ENCODE measurements around the gene RFNG. TPM values are rescaled to one million over a fixed set of nuclear protein-coding genes. Genes with fewer than 3 reads are reported as not detected.

The RFNG gene
- total RNA-seq, 1 donor from 2014 or later: 40.2 TPM

DNA sequence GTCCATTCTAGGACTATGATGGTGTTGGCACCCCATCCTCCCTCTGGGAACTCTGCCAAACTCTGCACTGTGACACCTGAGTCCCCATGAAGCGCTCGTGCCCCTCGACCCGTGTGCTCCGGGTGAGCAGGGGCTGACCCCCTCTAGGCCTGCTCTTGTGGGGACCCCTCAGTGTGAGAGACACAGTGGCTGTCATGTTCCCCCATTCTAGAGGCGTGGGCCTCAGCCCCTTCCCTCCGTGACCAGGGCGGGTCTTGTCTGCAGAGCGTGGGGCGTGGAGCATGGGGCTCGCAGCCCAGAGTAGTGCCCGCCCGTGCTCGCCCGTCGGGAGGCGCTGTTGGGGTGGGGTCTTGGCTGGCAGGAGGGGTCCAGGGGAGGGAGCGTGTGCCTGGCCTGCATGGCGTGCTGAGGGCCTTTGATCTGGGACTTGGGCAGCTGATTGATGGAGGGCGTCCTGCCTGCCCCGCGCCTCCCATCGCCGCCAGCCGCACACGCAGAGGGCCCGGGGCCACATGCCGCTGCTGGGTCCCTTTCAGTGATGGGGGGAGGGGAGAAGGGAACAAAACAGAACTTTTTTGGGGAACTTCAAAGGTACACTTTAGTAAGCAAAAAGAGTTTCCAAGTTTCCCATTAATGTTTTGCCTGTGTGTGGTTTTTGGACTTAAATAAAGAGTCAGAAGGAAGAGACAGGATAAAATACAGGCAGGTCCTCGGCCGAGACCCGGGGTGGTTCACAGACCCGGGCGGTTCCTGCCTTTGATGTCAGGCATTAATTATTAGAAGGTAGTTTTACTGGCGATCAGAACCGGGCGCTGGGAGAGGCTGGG is 51.4 kb downstream of the RFNG start:
- H3K27me3 Mint-ChIP-seq (ENCODE audit: low read depth, unreplicated experiment): no peaks in the 10 kb centered on the region
- DNase-seq (ENCODE audit: low read depth): no peak
- H3K4me2 ChIP-seq (ENCODE audit: low read length): no peak overlapping the region
- H3K36me3 Mint-ChIP-seq (ENCODE audit: low read depth, unreplicated experiment): peaks cover 3% of the 10 kb centered on the region
- no peak overlapping the region for H3K9ac ChIP-seq (ENCODE audit: low read length)
- H3K4me3 Mint-ChIP-seq (ENCODE audit: unreplicated experiment): no peak overlapping the region
- H3K9me3 Mint-ChIP-seq (ENCODE audit: unreplicated experiment): no peaks in the 10 kb centered on the region
- no peaks in the 10 kb centered on the region for H3K27me3 ChIP-seq (ENCODE audit: insufficient read depth, low read length)
- H3K27ac ChIP-seq (ENCODE audit: low read depth, low read length): no peak overlapping the region
- no peak for FAIRE-seq
- no peaks in the 10 kb centered on the region for H3K36me3 ChIP-seq (ENCODE audit: insufficient read depth, low read length)
- H3K4me3 ChIP-seq (ENCODE audit: insufficient read depth, low read depth, low read length): no peak overlapping the region
- H2AFZ ChIP-seq (ENCODE audit: low read depth, low read length): no peak overlapping the region
- H4K20me1 ChIP-seq (ENCODE audit: insufficient read depth, low read length): peaks cover 28% of the 10 kb centered on the region
- peaks cover 24% of the 10 kb centered on the region for H3K4me1 ChIP-seq (ENCODE audit: insufficient read depth, low read length)
- TF ChIP-seq, protein P1, sequence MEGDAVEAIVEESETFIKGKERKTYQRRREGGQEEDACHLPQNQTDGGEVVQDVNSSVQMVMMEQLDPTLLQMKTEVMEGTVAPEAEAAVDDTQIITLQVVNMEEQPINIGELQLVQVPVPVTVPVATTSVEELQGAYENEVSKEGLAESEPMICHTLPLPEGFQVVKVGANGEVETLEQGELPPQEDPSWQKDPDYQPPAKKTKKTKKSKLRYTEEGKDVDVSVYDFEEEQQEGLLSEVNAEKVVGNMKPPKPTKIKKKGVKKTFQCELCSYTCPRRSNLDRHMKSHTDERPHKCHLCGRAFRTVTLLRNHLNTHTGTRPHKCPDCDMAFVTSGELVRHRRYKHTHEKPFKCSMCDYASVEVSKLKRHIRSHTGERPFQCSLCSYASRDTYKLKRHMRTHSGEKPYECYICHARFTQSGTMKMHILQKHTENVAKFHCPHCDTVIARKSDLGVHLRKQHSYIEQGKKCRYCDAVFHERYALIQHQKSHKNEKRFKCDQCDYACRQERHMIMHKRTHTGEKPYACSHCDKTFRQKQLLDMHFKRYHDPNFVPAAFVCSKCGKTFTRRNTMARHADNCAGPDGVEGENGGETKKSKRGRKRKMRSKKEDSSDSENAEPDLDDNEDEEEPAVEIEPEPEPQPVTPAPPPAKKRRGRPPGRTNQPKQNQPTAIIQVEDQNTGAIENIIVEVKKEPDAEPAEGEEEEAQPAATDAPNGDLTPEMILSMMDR (IDR thresholded peaks at IDR 0.05; ENCODE audit: insufficient read depth, low read depth, low read length): no peak
- no peak for TF ChIP-seq EZH2 (IDR thresholded peaks at IDR 0.05; ENCODE audit: insufficient read depth, low read length)
- H3K4me1 Mint-ChIP-seq (ENCODE audit: low read depth, unreplicated experiment): peaks cover 14% of the 10 kb centered on the region
- no peaks in the 10 kb centered on the region for H3K79me2 ChIP-seq (ENCODE audit: insufficient read depth, low read length)
- no peak overlapping the region for H3K27ac Mint-ChIP-seq (ENCODE audit: unreplicated experiment)
- no peaks in the 10 kb centered on the region for H3K9me3 ChIP-seq (ENCODE audit: insufficient read depth, low read depth, low read length)

DNA sequence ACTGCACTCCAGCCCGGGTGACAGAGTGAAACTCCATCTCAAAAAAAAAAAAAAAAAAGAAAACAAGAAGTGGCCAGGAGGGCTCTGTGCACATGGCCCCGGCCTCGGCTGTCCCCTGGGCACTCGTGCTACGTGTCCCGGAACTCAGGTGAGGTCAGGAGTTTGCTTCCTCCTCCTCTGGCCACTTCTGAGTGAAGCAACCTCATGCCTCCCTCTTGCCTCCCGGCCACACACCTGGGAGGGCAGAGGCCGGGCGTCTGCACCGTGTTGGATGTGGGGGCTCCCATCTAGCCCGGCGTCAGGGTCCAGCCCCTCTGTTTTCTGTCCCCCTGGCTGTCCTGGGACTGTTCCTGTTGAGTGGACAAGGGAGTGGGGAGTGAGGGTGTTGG is 52.0 kb downstream of the RFNG start:
- Mint-ChIP-seq H3K4me3 (ENCODE audit: unreplicated experiment) (no peak overlapping the region), H3K36me3 (ENCODE audit: low read depth, unreplicated experiment) (peaks cover 3% of the 10 kb centered on the region), H3K4me1 (ENCODE audit: low read depth, unreplicated experiment) (peaks cover 14% of the 10 kb centered on the region), H3K27me3 (ENCODE audit: low read depth, unreplicated experiment) (no peaks in the 10 kb centered on the region), H3K9me3 (ENCODE audit: unreplicated experiment) (no peaks in the 10 kb centered on the region), H3K27ac (ENCODE audit: unreplicated experiment) (no peak overlapping the region)
- no peak overlapping the region for H3K4me3 ChIP-seq (ENCODE audit: insufficient read depth, low read depth, low read length)
- H3K27me3 ChIP-seq (ENCODE audit: insufficient read depth, low read length): no peaks in the 10 kb centered on the region
- DNase-seq (ENCODE audit: low read depth) (no peak), FAIRE-seq (no peak)
- no peak for TF ChIP-seq EZH2 (IDR thresholded peaks at IDR 0.05; ENCODE audit: insufficient read depth, low read length)
- TF ChIP-seq, protein P1 (IDR thresholded peaks at IDR 0.05; ENCODE audit: insufficient read depth, low read depth, low read length): no peak
- H3K27ac ChIP-seq (ENCODE audit: low read depth, low read length): no peak overlapping the region
- no peaks in the 10 kb centered on the region for H3K36me3 ChIP-seq (ENCODE audit: insufficient read depth, low read length)
- no peaks in the 10 kb centered on the region for H3K79me2 ChIP-seq (ENCODE audit: insufficient read depth, low read length)
- H3K9ac ChIP-seq (ENCODE audit: low read length): no peak overlapping the region
- H3K4me2 ChIP-seq (ENCODE audit: low read length): no peak overlapping the region
- peaks cover 23% of the 10 kb centered on the region for H3K4me1 ChIP-seq (ENCODE audit: insufficient read depth, low read length)
- peaks cover 28% of the 10 kb centered on the region for H4K20me1 ChIP-seq (ENCODE audit: insufficient read depth, low read length)
- H2AFZ ChIP-seq (ENCODE audit: low read depth, low read length): no peak overlapping the region
- no peaks in the 10 kb centered on the region for H3K9me3 ChIP-seq (ENCODE audit: insufficient read depth, low read depth, low read length)
